ENCODE results near the gene MAX. TPM values are rescaled to one million over a fixed set of nuclear protein-coding genes. Genes with fewer than 3 reads are reported as not detected.

MAX gene
- total RNA-seq, 1 experiment from 2014 or later, result 41.4 TPM

- H3K4me3 ChIP-seq (ENCODE audit: low read depth in 2 of 2, low read length in 2 of 2), result no peak overlapping the region
- POLR2A ChIA-PET, result no interaction called here
- intact Hi-C loops (cut with micrococcal nuclease; ENCODE audit: unreplicated experiment), result no loop called here
- H3K4me1 ChIP-seq (ENCODE audit: control insufficient read depth, insufficient read depth, low read length), result no peaks in the 10 kb centered on the region
- H3K9me3 ChIP-seq (ENCODE audit: control insufficient read depth, insufficient read depth, low read depth, low read length), result no peaks in the 10 kb centered on the region
- no peak for TF ChIP-seq SIN3A (IDR thresholded peaks at IDR 0.05; ENCODE audit: borderline replicate concordance, insufficient read depth, low read depth, low read length)
- no peak overlapping the region for H3K27ac ChIP-seq (ENCODE audit: low read length)
- DNase-seq (ENCODE audit: low read depth, low spot score), result no peak
- in situ Hi-C loops (cut with HindIII; ENCODE audit: low pct_unique_long_range_greater_than_20kb, low sequenced_read_pairs), result no loop called here
- ATAC-seq, result no peak
- no peaks in the 10 kb centered on the region for H3K36me3 ChIP-seq (ENCODE audit: control insufficient read depth, insufficient read depth, low read length)
- H3K27me3 ChIP-seq (ENCODE audit: control insufficient read depth, insufficient read depth, low read length), result no peaks in the 10 kb centered on the region
- BruUV-seq (replicated peaks), result no TSS peak
- CTCF ChIA-PET, result no interaction called here
Observed at GRCh38 chr14:65062096-65063075, 39.9 kb downstream of the MAX start.

DNA sequence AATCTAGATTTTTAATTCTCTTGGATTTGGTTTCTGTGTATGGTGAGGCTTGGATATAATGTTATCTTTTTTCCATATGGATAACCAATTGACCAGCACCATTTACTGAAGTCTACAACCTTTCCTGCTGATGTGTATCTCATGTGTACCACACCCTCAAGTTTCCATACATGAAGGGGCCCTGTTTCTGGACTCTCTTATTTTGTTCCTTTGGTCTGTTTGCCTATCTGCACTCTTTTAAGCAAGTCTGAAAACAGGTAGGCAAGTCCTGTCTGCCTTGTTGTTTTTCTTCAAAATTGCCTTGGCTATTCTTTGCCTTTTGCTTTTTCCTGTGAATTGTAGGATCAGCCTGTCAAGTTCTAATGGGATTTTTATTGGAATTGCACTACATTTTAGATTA is 44.6 kb downstream of the MAX start:
- intact Hi-C loops (cut with micrococcal nuclease; ENCODE audit: unreplicated experiment), result no loop called here
- in situ Hi-C loops (cut with HindIII; ENCODE audit: low pct_unique_long_range_greater_than_20kb, low sequenced_read_pairs), result no loop called here
- ATAC-seq, result no peak

More for the DNA sequence above, 44.6 kb downstream of the MAX start:
- H3K27ac ChIP-seq (ENCODE audit: low read length), result no peak overlapping the region
- no peaks in the 10 kb centered on the region for H3K4me1 ChIP-seq (ENCODE audit: control insufficient read depth, insufficient read depth, low read length)
- DNase-seq (ENCODE audit: low read depth, low spot score), result no peak
- ChIA-PET CTCF (no interaction called here), POLR2A (no interaction called here)
- H3K36me3 ChIP-seq (ENCODE audit: control insufficient read depth, insufficient read depth, low read length), result no peaks in the 10 kb centered on the region
- BruUV-seq (replicated peaks), result no TSS peak
- no peaks in the 10 kb centered on the region for H3K9me3 ChIP-seq (ENCODE audit: control insufficient read depth, insufficient read depth, low read depth, low read length)
- TF ChIP-seq POLR2AphosphoS5 (IDR thresholded peaks at IDR 0.05; ENCODE audit: low read depth, low read length) (no peak), REST (IDR thresholded peaks at IDR 0.05; ENCODE audit: insufficient read depth in 1 of 2, low read depth in 2 of 2, low read length in 1 of 2) (no peak), SIN3A (IDR thresholded peaks at IDR 0.05; ENCODE audit: borderline replicate concordance, insufficient read depth, low read depth, low read length) (no peak), TCF7L2 (IDR thresholded peaks at IDR 0.05; ENCODE audit: low read depth, low read length) (no peak)
- TF ChIP-seq, protein P1, sequence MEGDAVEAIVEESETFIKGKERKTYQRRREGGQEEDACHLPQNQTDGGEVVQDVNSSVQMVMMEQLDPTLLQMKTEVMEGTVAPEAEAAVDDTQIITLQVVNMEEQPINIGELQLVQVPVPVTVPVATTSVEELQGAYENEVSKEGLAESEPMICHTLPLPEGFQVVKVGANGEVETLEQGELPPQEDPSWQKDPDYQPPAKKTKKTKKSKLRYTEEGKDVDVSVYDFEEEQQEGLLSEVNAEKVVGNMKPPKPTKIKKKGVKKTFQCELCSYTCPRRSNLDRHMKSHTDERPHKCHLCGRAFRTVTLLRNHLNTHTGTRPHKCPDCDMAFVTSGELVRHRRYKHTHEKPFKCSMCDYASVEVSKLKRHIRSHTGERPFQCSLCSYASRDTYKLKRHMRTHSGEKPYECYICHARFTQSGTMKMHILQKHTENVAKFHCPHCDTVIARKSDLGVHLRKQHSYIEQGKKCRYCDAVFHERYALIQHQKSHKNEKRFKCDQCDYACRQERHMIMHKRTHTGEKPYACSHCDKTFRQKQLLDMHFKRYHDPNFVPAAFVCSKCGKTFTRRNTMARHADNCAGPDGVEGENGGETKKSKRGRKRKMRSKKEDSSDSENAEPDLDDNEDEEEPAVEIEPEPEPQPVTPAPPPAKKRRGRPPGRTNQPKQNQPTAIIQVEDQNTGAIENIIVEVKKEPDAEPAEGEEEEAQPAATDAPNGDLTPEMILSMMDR (IDR thresholded peaks at IDR 0.05), result no peak
- no peaks in the 10 kb centered on the region for H3K27me3 ChIP-seq (ENCODE audit: control insufficient read depth, insufficient read depth, low read length)
- H3K4me3 ChIP-seq (ENCODE audit: low read depth in 2 of 2, low read length in 2 of 2), result no peak overlapping the region
